ENCODE results near the gene SEMA3G.

The SEMA3G gene

DNA sequence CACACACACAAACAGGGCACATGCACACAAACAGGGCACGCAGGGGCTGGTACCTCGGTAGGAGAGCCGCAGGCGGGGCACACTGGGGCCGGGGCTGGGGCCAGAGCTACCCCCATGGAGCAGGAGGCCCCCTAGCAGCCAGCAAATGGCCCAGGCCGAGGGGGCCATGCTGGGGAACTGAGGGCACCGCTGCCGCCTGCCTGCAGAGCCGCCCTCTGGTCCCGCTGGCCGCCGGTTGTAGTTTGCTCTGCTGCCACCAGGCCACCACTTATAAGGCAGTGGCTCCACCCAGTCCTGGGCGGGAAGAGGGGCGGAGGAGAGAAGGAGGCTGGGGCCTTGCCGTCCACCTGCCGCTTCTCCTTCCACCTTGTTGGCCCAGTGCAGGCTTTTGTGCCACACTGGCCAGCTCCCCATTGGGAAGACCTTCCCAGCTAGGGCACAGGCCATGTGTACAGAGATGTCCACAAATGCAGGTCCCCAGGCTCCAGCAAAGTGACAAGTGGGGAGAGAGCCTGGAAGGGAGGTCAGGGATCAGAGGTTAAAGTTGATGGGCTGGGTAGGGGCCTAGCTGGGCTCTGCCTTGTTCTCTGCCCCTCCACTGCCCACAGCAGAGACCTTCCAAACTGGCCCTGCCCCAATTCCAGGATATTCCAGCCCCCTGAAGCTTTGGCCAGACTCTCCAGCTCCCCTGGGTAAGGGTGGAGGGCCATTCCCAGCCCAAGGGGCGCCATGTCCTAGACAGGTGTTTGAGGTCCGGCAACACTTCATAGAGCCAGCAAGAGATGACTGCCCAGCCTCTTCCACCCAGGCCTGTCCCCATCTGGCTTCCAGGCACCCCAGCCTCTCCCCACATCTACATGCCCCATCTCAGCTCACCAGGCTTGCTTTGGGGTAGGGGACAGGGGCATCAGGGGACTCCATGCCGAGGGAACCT is at the start of gene SEMA3G:
Gene SEMA3G (minus strand): TSS at position 244 of the 934 bp plus-strand sequence. CDS start 76 bp downstream, at position 168.
- peak; percentile 39 for DNase-seq

DNA sequence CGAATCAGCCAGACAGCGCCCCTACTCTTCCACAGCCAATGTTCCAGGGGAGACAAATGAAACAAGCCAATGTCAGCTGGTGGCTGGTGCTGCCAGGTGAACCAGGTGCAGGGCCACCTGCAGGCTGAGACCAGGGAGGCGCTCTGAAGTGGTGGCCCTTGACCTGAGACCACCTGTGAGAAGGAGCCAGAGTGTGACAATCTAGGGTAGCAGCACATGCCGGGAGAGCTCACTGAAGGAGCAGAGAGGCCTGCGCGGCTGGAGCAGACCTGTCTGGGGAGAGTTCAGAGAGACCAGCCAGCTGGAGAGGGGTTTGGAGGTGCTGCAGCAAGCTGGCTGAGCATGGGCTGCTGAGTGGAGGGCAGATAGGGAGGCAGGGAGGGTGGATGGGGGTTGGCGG is 49.5 kb upstream of the SEMA3G start:
- DNase-seq, result no peak

DNA sequence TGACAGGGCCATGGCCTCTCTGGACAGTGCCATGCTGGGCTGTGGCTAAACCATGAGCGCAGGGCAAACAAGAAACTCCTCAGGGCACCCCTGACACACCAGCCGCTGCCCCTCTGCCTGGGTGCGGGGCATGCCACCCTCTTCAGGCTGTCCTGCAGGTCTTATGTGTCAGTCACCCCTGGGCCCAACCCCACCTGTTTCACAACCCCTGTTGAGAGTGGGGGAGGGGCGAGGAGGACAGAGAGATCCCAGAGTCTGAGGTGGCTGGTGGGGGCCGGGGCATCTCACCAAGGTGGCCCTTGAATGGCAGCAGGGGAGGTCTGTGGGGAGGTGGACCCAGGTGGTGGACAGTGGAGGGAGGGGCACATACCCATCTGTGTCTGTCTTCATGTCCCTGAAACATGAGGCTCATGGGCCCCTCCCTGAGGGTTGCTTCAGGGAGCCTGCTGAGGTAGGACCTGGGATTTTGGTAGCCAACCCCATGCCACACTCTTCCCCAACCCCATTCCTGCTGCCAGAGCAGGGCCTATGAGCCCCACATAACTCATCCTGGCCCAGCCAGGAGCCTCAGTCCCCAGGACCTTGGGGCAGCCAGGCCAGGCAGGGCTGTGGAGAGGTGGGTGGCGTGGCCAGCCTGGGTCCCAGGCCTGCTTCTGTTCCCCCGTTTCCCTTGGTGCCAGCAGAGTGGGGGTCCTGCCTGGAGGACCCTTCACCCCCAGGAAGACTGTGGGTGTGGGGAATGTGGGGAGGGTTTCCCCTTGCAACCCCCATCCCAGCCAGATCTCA is 48.5 kb upstream of the SEMA3G start:
- no peak for DNase-seq

DNA sequence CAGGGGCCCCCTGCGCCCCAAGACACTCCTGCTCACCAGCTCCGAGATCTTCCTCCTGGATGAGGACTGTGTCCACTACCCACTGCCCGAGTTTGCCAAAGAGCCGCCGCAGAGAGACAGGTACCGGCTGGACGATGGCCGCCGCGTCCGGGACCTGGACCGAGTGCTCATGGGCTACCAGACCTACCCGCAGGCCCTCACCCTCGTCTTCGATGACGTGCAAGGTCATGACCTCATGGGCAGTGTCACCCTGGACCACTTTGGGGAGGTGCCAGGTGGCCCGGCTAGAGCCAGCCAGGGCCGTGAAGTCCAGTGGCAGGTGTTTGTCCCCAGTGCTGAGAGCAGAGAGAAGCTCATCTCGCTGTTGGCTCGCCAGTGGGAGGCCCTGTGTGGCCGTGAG is 47.2 kb upstream of the SEMA3G start:
- DNase-seq, result no peak

DNA sequence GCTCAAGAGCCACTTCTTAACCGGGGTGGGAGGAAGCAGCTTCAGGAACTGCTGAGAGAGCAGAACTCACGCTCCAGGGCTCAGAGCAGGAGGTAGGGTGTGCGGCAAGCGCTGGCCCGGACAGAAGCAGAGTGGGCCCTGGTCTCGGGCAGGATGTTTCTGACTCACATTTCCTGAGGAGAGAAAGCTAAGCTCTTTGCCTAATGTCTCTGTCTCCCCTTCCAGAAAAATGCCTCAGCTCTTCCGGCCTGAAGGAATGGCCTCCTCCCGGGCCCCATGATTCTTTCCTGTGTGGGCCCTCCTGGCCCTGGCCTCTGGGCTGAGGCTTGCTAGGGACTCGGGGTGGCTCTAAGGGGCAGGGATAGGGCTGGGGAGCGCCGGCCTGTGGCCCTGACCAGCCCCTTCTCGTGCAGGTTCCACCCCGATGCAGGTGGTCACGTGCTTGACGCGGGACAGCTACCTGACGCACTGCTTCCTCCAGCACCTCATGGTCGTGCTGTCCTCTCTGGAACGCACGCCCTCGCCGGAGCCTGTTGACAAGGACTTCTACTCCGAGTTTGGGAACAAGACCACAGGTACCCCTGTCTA is 46.1 kb upstream of the SEMA3G start:
- no peak for DNase-seq

DNA sequence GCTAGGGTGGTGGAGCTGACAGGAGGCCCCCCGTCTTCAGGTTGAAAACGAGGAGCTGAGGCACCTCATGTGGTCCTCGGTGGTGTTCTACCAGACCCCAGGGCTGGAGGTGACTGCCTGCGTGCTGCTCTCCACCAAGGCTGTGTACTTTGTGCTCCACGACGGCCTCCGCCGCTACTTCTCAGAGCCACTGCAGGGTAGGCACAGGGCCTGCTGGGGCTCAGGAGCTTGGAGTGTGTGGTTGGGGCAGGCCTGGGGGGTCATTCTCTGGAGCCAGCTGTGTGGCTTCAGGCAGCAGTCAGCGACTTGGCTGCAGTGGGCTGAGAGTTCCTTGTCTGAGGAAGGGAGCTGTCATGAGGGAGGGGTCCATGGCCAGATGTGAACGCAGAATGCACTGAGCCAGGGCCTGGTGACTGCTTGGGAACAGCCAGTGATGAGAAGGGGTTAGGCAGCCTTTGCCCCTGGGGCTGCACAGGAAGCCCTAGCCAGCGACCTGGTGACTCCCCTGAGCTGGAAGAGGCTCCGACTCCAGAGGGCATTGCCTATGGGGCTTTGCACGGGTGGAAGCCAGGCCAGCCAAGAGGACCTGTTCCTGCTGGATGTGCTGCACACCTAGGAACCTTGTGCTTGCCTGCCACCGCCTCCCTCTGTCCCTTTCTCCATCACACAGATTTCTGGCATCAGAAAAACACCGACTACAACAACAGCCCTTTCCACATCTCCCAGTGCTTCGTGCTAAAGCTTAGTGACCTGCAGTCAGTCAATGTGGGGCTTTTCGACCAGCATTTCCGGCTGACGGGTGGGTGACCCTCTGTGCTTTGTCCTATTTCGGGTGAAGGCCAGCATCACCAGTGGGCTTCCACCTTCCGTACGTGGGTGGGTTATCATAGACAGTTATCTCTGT is 45.4 kb upstream of the SEMA3G start:
- no peak for DNase-seq

DNA sequence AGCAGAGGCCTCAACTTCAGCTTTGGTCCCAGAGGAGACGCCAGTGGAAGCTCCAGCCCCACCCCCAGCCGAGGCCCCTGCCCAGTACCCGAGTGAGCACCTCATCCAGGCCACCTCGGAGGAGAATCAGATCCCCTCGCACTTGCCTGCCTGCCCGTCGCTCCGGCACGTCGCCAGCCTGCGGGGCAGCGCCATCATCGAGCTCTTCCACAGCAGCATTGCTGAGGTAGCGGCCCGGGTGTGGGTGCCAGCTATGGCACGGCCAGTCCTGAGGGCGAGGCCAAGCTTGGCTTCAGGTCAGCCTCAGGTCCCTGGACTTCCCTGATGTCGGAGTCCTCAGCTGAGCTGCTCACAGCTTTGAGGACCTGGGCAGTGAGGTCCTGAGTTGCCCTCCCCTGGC is 44.5 kb upstream of the SEMA3G start:
- DNase-seq, result no peak

DNA sequence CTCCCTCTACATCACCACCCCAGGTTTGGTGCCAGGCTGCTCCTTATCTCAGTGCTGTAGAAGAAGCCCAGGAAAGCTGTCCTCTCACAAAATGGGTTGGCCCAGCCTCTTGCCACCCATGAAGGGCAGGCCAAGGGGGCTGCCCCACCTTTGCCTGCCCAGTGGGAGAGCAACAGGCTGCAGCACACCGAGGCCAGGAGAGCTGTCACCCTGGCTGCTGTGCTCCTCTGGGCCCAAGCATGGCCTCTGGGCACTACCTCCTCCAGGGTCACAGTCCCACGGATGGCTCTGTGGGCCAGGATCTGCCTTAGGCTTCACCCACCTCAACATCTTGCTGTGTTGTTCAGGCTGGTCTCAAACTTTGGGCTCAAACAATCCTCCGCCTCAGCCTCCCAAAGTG is 43.8 kb upstream of the SEMA3G start:
- no peak for DNase-seq

DNA sequence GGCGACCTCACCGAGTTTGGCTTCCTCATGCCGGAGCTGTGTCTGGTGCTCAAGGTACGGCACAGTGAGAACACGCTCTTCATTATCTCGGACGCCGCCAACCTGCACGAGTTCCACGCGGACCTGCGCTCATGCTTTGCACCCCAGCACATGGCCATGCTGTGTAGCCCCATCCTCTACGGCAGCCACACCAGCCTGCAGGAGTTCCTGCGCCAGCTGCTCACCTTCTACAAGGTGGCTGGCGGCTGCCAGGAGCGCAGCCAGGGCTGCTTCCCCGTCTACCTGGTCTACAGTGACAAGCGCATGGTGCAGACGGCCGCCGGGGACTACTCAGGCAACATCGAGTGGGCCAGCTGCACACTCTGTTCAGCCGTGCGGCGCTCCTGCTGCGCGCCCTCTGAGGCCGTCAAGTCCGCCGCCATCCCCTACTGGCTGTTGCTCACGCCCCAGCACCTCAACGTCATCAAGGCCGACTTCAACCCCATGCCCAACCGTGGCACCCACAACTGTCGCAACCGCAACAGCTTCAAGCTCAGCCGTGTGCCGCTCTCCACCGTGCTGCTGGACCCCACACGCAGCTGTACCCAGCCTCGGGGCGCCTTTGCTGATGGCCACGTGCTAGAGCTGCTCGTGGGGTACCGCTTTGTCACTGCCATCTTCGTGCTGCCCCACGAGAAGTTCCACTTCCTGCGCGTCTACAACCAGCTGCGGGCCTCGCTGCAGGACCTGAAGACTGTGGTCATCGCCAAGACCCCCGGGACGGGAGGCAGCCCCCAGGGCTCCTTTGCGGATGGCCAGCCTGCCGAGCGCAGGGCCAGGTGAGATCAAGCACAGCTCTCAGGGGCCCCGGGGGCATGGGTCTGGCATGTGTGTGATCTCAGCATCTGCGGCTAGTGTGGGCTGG is 43.1 kb upstream of the SEMA3G start:
- DNase-seq, result no peak

DNA sequence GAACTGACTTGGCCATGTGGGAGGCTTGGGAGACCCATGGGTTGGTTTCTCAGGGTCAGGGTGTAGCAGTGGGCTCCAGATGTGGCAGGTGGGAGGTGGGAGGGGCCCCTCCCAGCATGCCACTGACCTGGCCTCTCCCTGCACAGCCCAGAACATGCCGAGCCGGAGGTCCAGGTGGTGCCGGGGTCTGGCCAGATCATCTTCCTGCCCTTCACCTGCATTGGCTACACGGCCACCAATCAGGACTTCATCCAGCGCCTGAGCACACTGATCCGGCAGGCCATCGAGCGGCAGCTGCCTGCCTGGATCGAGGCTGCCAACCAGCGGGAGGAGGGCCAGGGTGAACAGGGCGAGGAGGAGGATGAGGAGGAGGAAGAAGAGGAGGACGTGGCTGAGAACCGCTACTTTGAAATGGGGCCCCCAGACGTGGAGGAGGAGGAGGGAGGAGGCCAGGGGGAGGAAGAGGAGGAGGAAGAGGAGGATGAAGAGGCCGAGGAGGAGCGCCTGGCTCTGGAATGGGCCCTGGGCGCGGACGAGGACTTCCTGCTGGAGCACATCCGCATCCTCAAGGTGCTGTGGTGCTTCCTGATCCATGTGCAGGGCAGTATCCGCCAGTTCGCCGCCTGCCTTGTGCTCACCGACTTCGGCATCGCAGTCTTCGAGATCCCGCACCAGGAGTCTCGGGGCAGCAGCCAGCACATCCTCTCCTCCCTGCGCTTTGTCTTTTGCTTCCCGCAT is 42.3 kb upstream of the SEMA3G start:
- DNase-seq, result no peak

DNA sequence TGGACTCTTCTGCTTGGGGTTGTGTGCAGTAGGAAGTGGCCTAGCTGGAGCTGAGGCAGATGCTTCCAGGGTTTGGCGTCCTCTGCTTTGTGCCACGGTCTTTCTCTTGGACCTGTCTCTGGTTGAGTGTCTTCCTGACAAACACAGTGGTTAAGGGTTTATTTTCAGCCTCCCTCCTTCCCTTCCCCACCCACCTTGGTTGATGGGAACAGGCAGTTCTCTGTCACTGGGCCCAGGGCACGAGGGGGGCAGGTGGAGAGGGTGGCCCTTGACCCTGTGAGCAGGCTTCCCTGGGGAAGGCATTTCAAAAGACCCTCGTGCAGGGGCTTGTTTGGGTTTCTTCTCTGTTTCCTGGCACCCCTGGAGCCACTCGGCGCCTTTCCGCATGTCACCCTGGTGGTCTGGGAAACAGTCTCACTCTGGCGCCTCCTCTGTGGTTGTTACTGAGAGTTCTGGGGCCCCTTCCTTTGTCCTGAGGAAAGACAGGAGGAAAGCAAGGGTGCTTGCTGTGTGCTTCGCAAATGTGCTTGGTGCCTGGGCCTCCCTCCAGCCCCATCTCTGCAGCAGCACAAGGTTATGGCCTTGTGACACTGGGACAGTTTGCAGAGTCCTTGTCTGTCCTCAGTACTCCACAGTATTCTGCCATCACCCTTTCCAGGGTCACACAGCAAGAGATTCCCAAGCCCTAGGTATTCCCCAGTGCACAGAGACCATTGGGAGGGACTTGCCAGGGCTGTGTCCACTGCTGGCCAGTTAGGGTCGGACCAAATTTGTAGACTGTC is 40.0 kb upstream of the SEMA3G start:
- DNase-seq, result no peak

DNA sequence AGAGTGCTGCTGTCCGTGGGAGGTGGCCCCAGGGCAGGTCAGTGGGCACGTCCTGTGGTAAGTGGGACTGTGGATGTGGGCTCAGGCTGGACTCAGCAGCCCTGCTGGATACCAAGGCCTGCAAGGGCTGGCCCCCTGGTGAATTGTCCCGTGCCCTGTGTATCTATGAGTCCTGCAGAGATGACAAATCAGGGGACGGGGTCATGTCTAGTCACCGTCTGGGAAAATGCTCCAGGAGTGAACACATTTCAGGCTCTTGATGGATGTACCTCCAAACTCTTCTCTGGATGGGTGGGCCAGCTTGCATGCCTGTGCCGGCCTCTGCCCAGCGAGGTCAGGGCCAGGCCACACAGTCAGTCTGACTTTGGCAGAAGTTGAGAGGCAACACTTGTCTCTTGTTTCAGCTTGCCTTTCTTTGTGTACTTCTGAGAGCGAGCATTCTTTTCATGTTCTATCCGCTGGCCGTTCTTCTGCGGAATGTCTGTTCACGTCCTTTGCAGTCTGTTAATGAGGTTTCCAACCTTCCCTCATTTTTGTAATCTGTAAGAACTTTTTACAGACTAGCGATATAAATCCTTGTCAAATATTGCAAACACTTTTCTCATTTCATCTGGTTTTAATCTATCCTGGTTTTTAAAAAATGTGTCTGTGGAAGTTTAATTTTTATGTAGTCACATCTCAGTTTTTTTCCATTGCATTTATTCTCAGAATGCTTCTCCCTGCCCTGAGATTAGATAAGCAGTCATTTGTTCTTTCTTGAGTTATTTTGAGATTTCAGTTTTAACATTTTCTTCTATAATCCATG is 38.9 kb upstream of the SEMA3G start:
- no peak for DNase-seq

DNA sequence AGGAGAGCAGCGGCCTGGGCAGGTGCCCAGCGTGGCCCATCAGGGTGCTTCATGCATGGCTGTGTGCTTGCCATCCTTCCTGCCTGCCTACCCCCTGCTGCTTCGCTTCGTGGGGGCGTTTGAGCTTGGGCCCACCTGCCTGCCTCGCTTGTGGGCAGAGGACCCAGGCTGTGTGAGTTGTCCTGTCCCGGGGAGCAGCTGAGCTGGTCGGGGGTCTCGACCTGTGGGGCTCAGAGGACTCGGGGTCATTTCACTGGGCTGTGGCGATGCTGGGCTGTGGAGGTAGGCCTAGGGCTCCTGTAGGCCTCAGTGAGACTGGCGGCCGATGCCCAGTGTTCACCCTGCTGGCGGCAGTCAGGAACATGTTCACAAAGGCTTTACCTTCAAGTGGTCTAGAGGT is 38.2 kb upstream of the SEMA3G start:
- DNase-seq, result no peak

DNA sequence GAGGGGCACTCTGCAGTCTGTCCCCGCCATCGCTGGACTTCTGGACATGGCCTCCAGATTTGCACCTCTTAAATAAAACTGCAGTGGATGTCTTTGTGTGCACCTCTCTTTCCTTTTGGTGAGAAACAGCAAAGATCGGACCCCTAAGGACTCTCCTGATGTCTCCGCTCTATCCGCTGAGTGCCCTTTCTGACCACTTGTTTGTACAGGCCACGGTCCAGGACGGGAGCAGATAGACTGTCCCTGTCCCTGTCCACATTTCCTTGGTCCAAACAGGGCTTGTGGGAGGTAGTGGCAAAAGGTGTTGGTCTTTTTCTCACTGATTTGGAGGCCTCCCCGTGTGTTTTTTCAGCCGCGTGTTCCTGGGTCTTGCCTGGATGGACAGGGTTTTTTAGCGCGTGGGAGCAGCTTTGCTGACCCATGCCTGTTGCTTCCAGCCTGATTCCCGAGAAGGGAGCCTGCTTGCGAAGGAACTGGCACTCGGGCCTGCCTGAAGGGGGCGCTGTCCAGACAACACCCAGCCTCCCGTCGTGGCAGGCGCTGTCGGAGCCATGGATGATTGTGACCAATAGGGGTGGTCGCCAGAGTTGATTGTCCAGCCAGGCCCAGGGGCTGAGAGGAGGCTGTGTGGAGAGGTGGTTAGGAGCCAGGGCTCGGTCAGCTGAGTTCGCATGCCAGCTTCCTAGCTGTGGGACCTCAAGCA is 37.1 kb upstream of the SEMA3G start:
- no peak for DNase-seq

DNA sequence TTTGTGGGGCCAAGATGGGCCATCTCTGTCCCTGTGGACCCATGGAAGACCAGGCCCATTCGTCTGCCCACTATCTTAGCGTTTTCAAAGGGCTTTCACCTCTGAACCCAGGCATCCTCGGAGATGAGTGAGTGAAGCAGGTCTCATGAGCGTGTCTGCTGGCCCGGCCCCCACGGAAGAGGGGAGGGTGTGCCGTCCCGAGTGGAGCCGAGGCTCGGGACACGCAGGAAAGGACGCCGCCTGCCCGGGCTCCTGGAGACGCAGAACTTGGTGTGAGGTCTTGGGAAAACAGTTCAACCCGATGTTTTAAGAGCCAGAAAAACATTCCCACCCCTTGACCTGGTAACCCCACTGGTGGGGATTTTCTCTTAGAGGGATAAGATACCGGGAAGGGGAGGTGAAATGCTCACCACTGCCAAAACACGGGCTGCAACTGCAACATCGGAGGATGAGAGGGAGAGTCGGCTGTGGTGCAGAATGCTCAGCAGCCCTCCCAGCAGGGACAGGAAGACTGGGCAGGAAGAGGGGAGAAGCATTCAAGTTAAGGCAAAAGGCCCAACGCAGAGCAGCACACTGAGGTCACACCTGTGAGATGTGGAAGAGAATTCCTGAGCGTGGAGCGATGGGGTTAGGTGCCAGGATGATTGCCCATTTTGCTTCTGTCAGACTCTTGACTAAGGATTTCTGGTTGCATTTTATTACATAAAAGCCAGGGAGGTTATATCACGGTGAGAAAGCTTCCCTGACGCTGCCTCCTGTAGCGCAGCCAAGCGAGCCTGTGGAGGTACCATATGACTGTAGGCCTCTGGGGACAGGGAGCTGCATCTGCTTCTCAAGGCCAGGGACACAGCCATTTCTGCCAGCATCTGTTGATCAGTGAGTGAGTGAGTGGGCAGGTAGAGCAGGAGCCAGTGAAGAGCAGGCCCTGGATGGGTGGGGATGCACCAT is 36.1 kb upstream of the SEMA3G start:
- DNase-seq, result no peak

DNA sequence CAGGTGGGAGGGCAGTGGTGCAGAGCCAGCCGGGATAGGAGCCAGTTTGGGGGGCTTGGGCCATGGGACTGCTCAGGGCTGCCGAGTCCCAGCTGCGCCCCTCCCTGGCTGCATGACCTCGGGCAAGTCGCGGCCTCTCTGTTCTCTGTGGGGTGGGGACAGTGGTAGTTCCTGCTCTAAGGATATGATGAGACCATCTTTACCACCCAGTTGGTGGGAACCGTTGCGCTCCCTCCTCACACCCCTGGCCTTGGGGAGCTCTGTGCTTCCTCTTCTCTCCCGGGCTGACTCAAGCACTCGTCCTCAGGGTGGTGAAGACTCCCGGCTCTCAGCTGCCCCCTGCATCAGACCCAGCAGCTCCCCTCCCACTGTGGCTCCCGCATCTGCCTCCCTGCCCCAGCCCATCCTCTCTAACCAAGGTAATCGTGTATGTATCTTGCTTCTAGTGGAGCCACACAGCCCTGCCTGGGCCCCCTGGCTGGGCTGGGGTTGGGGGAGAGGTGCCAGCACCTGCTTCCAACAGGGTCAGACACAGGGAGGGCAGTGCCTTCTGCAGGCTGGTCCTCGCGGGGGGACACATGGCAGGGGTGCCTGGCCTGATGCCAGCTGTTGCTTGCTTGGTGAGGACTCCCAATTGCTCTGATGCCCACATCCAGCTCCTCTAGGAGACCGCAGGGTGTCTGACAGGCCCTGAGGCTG is 35.1 kb upstream of the SEMA3G start:
- no peak for DNase-seq
